ENCODE data around the gene S100B. TPM values are rescaled to one million over a fixed set of nuclear protein-coding genes. Genes with fewer than 3 reads are reported as not detected.

The S100B gene
- total and polyA plus RNA-seq, 2 donors (not counting 3 experiments of a cell fraction or from before 2014, with no cell fraction given), result not detected

DNA sequence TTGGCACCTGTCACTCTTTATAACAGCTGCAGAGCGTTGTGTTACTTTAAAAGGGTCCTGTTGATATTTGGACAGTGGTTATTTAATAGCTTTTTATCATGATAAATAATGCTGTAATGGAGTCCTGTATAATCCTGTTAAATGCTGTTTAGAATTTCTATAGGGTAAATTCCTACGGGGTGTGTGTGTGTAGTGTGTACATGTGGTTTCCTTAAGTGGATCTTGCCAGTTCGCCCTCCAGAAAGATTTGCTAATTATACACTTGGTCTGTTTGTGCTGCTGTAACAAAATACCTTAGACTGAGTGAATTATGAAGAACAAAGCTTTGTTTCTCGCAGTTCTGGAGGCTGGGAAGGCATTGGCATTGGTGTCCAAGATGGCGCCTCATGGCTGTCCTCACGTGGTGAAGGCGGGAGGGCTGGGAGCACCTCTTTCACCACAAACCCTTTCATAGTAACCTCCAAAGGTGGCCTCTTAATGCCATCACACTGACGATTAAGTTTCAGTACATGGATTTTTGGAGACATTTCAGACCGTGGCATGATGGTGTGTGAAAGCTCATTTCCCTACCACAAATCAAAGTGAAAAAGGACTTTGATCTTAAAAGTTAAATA is 41.8 kb upstream of the S100B start:
- Histone ChIP-seq H3K36me3 (ENCODE audit: control insufficient read depth in 2 of 2, extremely low read depth in 1 of 2, insufficient read depth in 2 of 2, low read length in 2 of 2) (peaks cover 42 to 57% of the 10 kb centered on the region in 2 experiments), H3K27ac (ENCODE audit: insufficient read depth, low read depth, low read length) (no peak overlapping the region), H3K4me1 (ENCODE audit: control insufficient read depth, extremely low read depth, insufficient read depth, low read length) (no peaks in the 10 kb centered on the region), H3K27me3 (ENCODE audit: control insufficient read depth in 2 of 2, insufficient read depth in 2 of 2, low read length in 2 of 2) (no peaks in the 10 kb centered on the region), H3K9me1 (replicated peaks; ENCODE audit: control insufficient read depth, extremely low read depth, insufficient read depth, low read length) (no peaks in the 10 kb centered on the region), H3K9ac (replicated peaks; ENCODE audit: extremely low read depth, insufficient read depth, low read length) (no peak overlapping the region), H3K4me2 (ENCODE audit: insufficient read depth, low read length) (no peak overlapping the region), H3K4me3 (replicated peaks in 1 of 3; ENCODE audit: insufficient read depth in 1 of 3, low read depth in 1 of 3, low read length in 3 of 3) (no peak overlapping the region), H3K9me3 (replicated peaks; ENCODE audit: control insufficient read depth, insufficient read depth, low read length) (no peaks in the 10 kb centered on the region), H4K20me1 (replicated peaks; ENCODE audit: control insufficient read depth, extremely low read depth, insufficient read depth, low read length) (no peaks in the 10 kb centered on the region), H2AFZ (ENCODE audit: low read depth, low read length) (no peak overlapping the region), H3K79me2 (ENCODE audit: control insufficient read depth, insufficient read depth, low read length) (peaks cover 21% of the 10 kb centered on the region)
- TF ChIP-seq MYC (IDR thresholded peaks at IDR 0.05; ENCODE audit: low read depth, low read length) (no peak), MAX (IDR thresholded peaks at IDR 0.05; ENCODE audit: insufficient read depth, insufficient read length) (no peak), EZH2 (IDR thresholded peaks at IDR 0.05; ENCODE audit: borderline replicate concordance, low read depth, low read length, severe bottlenecking) (no peak), POLR2A (IDR thresholded peaks at IDR 0.05; ENCODE audit: low read depth, low read length) (no peak), JUN (IDR thresholded peaks at IDR 0.05; ENCODE audit: borderline replicate concordance, insufficient read depth, insufficient read length, low read depth) (no peak), CTCF (IDR thresholded peaks at IDR 0.05; ENCODE audit: extremely low read depth in 1 of 2, insufficient read depth in 1 of 2, low read depth in 1 of 2, low read length in 2 of 2) (no peak), POLR2AphosphoS5 (IDR thresholded peaks at IDR 0.05; ENCODE audit: insufficient read depth, low read depth, low read length) (no peak)
- intact Hi-C loops (cut with micrococcal nuclease) (no loop called here), dilution Hi-C loops (cut with MboI; ENCODE audit: extremely low pct_ligation_motif_present, low sequenced_read_pairs) (no loop called here)
- ChIA-PET CTCF (interaction anchor here (1.3 to 1.5 kb wide), 2 partner anchors 12 to 15 kb away, joined by 3 to 5 read pairs; partner anchors contain the start of gene PRMT2), POLR2A (no interaction called here)
- no peak for DNase-seq (ENCODE audit: low read depth, low spot score)
- no TSS peak for BruUV-seq (replicated peaks)
- FAIRE-seq, result no peak

Measured in endothelial cell of umbilical vein (primary cell).